H1 (cell line): ENCODE results near the gene HES1. TPM values are rescaled to one million over a fixed set of nuclear protein-coding genes. Genes with fewer than 3 reads are reported as not detected.

Experiments used
- CTCF ChIA-PET: fragments of 300-600 bp; sonication (Branson Sonifier 250); formaldehyde crosslinking; loops from one replicate; lab custom pipeline; 2021; ENCODE audit not compliant: partially characterized antibody; lab: Charles Lee
- POLR2A ChIA-PET: fragments of 300-600 bp; sonication (Branson Sonifier 250); formaldehyde crosslinking; loops from one replicate; lab custom pipeline; 2021; ENCODE audit warnings: inconsistent platforms; ENCODE audit not compliant: partially characterized antibody; lab: Charles Lee
- DNase-seq, 2 experiments: peaks; one replicate each; pipeline versions ENCODE4 v3.0.0 to v3.0.0-alpha.2; 2010 to 2022; ENCODE audit warnings: low spot score in 2 of 2, low read depth in 1 of 2, mixed read lengths in 1 of 2
- FAIRE-seq: peaks from 2 replicates; lab custom pipeline; 2011; peaks lifted over from hg19 to GRCh38; lab: Jason Lieb, UNC
- H2AFZ ChIP-seq: 2 replicates; pipeline ENCODE4 v1.8.1; 2012; ENCODE audit warnings: low read length, inconsistent platforms
- H2AK5ac ChIP-seq: 2 replicates; pipeline ENCODE4 v1.6.1; 2013; ENCODE audit warnings: low read depth, low read length
- H2BK120ac ChIP-seq: replicated peaks from 2 replicates; pipeline ENCODE3; 2013; ENCODE audit warnings: low read depth, low read length, inconsistent platforms
- H2BK12ac ChIP-seq: 2 replicates; pipeline ENCODE4 v1.6.1; 2013; ENCODE audit warnings: low read depth, low read length
- H2BK15ac ChIP-seq: 2 replicates; pipeline ENCODE4 v1.6.1; 2013; ENCODE audit warnings: low read length
- H2BK20ac ChIP-seq: 2 replicates; pipeline ENCODE4 v1.6.1; 2013; ENCODE audit warnings: low read length
- H2BK5ac ChIP-seq: 2 replicates; pipeline ENCODE4 v1.6.1; 2013; ENCODE audit warnings: low read depth, low read length
- H3K14ac ChIP-seq: 2 replicates; pipeline ENCODE4 v1.6.1; 2013; ENCODE audit warnings: inconsistent platforms; ENCODE audit not compliant: insufficient read length
- H3K18ac ChIP-seq: 2 replicates; pipeline ENCODE4 v1.6.1; 2013; ENCODE audit warnings: low read length; ENCODE audit errors: extremely low read depth
- H3K23ac ChIP-seq: 2 replicates; pipeline ENCODE4 v1.6.1; 2013; ENCODE audit warnings: inconsistent platforms; ENCODE audit not compliant: insufficient read length
- H3K23me2 ChIP-seq: 2 replicates; pipeline ENCODE4 v1.6.1; 2013; ENCODE audit warnings: low read depth, low read length
- H3K27ac ChIP-seq: 2 replicates; pipeline ENCODE4 v1.6.1; 2011; ENCODE audit warnings: low read depth, low read length, inconsistent platforms
- H3K27me3 ChIP-seq, 4 experiments: replicated peaks in 1 of 4; 1 replicate in 1 of 4; 2 replicates in 3 of 4; pipeline versions ENCODE4 v1.6.1 to v1.8.1; 2011 to 2013; ENCODE audit warnings: low read length in 3 of 4, mild to moderate bottlenecking in 3 of 4, inconsistent platforms in 2 of 4, mixed read lengths in 2 of 4, moderate library complexity in 1 of 4; ENCODE audit not compliant: control insufficient read depth in 3 of 4, insufficient read depth in 3 of 4; ENCODE audit errors: extremely low read depth in 1 of 4
- H3K36me3 ChIP-seq, 4 experiments: 2 replicates each; pipeline versions ENCODE4 v1.6.1 to v1.8.1; 2011 to 2013; ENCODE audit warnings: mild to moderate bottlenecking in 4 of 4, low read length in 3 of 4, moderate library complexity in 2 of 4, control low read depth in 1 of 4, inconsistent platforms in 1 of 4; ENCODE audit not compliant: insufficient read depth in 4 of 4, control insufficient read depth in 2 of 4
- H3K4ac ChIP-seq: replicated peaks from 2 replicates; pipeline ENCODE3; 2013; ENCODE audit warnings: low read length, low read depth, mixed read lengths, inconsistent platforms; ENCODE audit not compliant: insufficient read length
- H3K4me1 ChIP-seq, 4 experiments: replicated peaks in 1 of 4; 1 replicate in 1 of 4; 2 replicates in 3 of 4; pipeline versions ENCODE4 v1.6.1 to v1.8.1; 2011 to 2013; ENCODE audit warnings: low read length in 3 of 4, inconsistent platforms in 2 of 4, mixed read lengths in 1 of 4; ENCODE audit not compliant: insufficient read depth in 4 of 4, control insufficient read depth in 3 of 4
- H3K4me2 ChIP-seq, 2 experiments: 2 replicates each; pipeline versions ENCODE4 v1.6.1 to v1.8.1; 2011 to 2013; ENCODE audit warnings: low read depth in 2 of 2, low read length in 2 of 2, control low read depth in 1 of 2, inconsistent platforms in 1 of 2, mild to moderate bottlenecking in 1 of 2; ENCODE audit not compliant: insufficient read depth in 1 of 2
- H3K4me3 ChIP-seq, 4 experiments: fragments of 200-600, 300-600 bp in 1 of 4; sonication (generic), shearing (Covaris generic), sonication (Bioruptor Twin) in 1 of 4; 2 replicates each; pipeline versions ENCODE4 v1.5.1 to v1.8.1; 2011 to 2016; ENCODE audit warnings: low read length in 4 of 4, low read depth in 3 of 4, control low read depth in 2 of 4, inconsistent platforms in 2 of 4, mild to moderate bottlenecking in 2 of 4, mixed read lengths in 1 of 4, moderate library complexity in 1 of 4; ENCODE audit not compliant: insufficient read depth in 2 of 4; ENCODE audit errors: extremely low read depth in 1 of 4
- H3K56ac ChIP-seq: replicated peaks from 2 replicates; pipeline ENCODE3; 2013; ENCODE audit warnings: low read depth, mild to moderate bottlenecking, mixed read lengths, low read length, inconsistent platforms; ENCODE audit not compliant: insufficient read length
- H3K79me1 ChIP-seq: 2 replicates; pipeline ENCODE4 v1.6.1; 2013; ENCODE audit warnings: low read depth, low read length, control low read depth
- H3K79me2 ChIP-seq, 2 experiments: 2 replicates each; pipeline versions ENCODE4 v1.6.1 to v1.8.1; 2012 to 2013; ENCODE audit warnings: low read length in 2 of 2, mild to moderate bottlenecking in 2 of 2, inconsistent platforms in 1 of 2; ENCODE audit not compliant: insufficient read depth in 2 of 2, control insufficient read depth in 1 of 2
- H3K9ac ChIP-seq, 4 experiments: replicated peaks in 1 of 4; 1 replicate in 1 of 4; 2 replicates in 3 of 4; pipeline versions ENCODE4 v1.6.1 to v1.8.1; 2011 to 2013; ENCODE audit warnings: low read depth in 3 of 4, low read length in 3 of 4, control low read depth in 2 of 4, mild to moderate bottlenecking in 2 of 4, moderate library complexity in 2 of 4, inconsistent platforms in 1 of 4; ENCODE audit errors: extremely low read depth in 1 of 4
- H3K9me3 ChIP-seq, 2 experiments: 2 replicates each; pipeline versions ENCODE4 v1.6.1 to v1.8.1; 2012 to 2013; ENCODE audit warnings: mild to moderate bottlenecking in 2 of 2, moderate library complexity in 2 of 2, control low read depth in 1 of 2, inconsistent platforms in 1 of 2, low read depth in 1 of 2, low read length in 1 of 2, mixed read lengths in 1 of 2; ENCODE audit not compliant: insufficient read depth in 2 of 2
- H4K20me1 ChIP-seq, 2 experiments: replicated peaks in 1 of 2; 2 replicates each; pipeline versions ENCODE3 to v1.8.1; 2011 to 2013; ENCODE audit warnings: inconsistent platforms in 2 of 2, low read length in 2 of 2, mild to moderate bottlenecking in 1 of 2; ENCODE audit not compliant: insufficient read depth in 2 of 2, control insufficient read depth in 1 of 2
- H4K5ac ChIP-seq: 2 replicates; pipeline ENCODE4 v1.6.1; 2013; ENCODE audit warnings: low read length, low read depth, mixed read lengths, inconsistent platforms; ENCODE audit not compliant: insufficient read length
- H4K8ac ChIP-seq: 2 replicates; pipeline ENCODE4 v1.8.0; 2013; ENCODE audit warnings: mild to moderate bottlenecking, moderate library complexity, low read length, inconsistent platforms; ENCODE audit not compliant: insufficient read depth; ENCODE audit errors: extremely low read depth
- H4K91ac ChIP-seq: replicated peaks from 2 replicates; pipeline ENCODE3; 2013; ENCODE audit warnings: low read length, mixed read lengths, inconsistent platforms; ENCODE audit not compliant: insufficient read length
- RAD21 ChIP-seq, 2 experiments: IDR thresholded peaks in 1 of 2; conservative IDR thresholded peaks in 1 of 2; 2 replicates each; pipeline ENCODE4 v1.6.1; 2011; ENCODE audit warnings: low read depth in 2 of 2, low read length in 2 of 2, improper control_type of control experiment in 1 of 2, inconsistent platforms in 1 of 2, mild to moderate bottlenecking in 1 of 2, moderate library complexity in 1 of 2
- RXRA ChIP-seq: IDR thresholded peaks from 2 replicates; pipeline ENCODE4 v1.6.1; 2011; ENCODE audit warnings: low read depth, mild to moderate bottlenecking, low read length, moderate library complexity; ENCODE audit not compliant: insufficient read depth
- SP2 ChIP-seq: IDR thresholded peaks from 2 replicates; pipeline ENCODE4 v1.6.1; 2012; ENCODE audit warnings: mild to moderate bottlenecking, low read length, inconsistent platforms
- YY1 ChIP-seq: IDR thresholded peaks from 2 replicates; pipeline ENCODE4 v1.6.1; 2011; ENCODE audit warnings: low read depth, mild to moderate bottlenecking, low read length
- WGBS, 2 experiments: shearing (Covaris generic) in 1 of 2; methylation state at CpG; one replicate each; pipeline versions ENCODE4 v1.1.6 to v1.1.7; 2013 to 2015; ENCODE audit warnings: low lambda C conversion rate in 2 of 2, mixed read lengths in 2 of 2, inconsistent platforms in 1 of 2, low coverage in 1 of 2, missing lambda C conversion rate in 1 of 2; ENCODE audit not compliant: insufficient replicate concordance in 2 of 2, insufficient coverage in 1 of 2, insufficient read length in 1 of 2; ENCODE audit errors: extremely low coverage in 1 of 2, missing lambda C conversion rate in 1 of 2; 5-methylcytosine and 5-hydroxymethylcytosine counted together
- polyA plus RNA-seq, 7 experiments: library from polyadenylated mRNA; depleted of rRNA in 3 of 7; stranded (reverse) in 5 of 7; unstranded in 2 of 7; fragments of >200 nt in 5 of 7; fragments of 200-250 nt in 2 of 7; gene quantifications; 1 replicate in 5 of 7; 2 replicates in 1 of 7; 4 replicates in 1 of 7; pipeline versions ENCODE4 v1.2.1 to v1.2.3, GENCODE V29; 2011 to 2013; ENCODE audit warnings: missing spikeins in 2 of 7, mixed read lengths in 2 of 7
- total RNA-seq: library from RNA; stranded (reverse); fragmentation: NEBNext Ultra II Directional; extraction: Animal tissue kit (Norgen Biotek cat#: 25700); gene quantifications from 2 replicates; pipeline ENCODE4 v1.2.1, GENCODE V29; 2021

HES1 gene
- total and polyA plus RNA-seq, 2 of the 8 experiments (the other 6 are each of a cell fraction or from before 2014, with no cell fraction given): 7.9 to 12.9 TPM

DNA sequence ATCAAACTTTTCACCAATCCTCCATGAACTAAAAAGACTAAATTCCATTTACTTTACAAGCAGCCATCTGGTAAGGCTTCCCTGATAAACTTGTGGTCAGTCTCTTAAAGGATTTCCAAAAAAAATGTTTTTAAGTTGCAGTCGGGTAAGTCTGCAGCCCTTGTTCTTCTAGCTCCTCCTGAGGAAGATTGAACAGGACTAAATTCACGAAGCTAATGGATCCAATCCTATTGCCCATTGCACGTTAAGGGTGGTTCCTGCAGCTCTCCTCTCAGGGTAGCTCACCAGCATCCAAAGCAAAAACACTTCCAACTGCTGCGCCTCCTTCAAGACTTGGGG is 2.8 kb downstream of the HES1 start:
- Histone ChIP-seq H2BK12ac (peak overlapping the region; percentile 75), H3K27me3 (peaks cover 0 to 14% (median 7%) of the 10 kb centered on the region in 4 experiments; a peak in 3 of 7 replicates), H2BK5ac (peak overlapping the region; percentile 28; the same call in 1 of the 2 replicates), H3K4me2 (peak overlapping the region; percentile 51 to 86), H3K27ac (no peak overlapping the region), H4K8ac (no peak overlapping the region), H3K9me3 (no peaks in the 10 kb centered on the region), H3K4ac (no peak overlapping the region), H3K23ac (no peak overlapping the region), H3K18ac (peak overlapping the region; percentile 68), H3K4me3 (peak overlapping the region in 2 of 4 experiments; percentile 5 to 73; a peak in 3 of 8 replicates), H3K23me2 (peaks cover 12% of the 10 kb centered on the region; the same call in 1 of the 2 replicates), H3K9ac (no peak overlapping the region), H3K36me3 (peaks cover 0 to 7% (median 2%) of the 10 kb centered on the region in 4 experiments; a peak in 2 of 8 replicates), H3K79me1 (no peaks in the 10 kb centered on the region), H2AFZ (no peak overlapping the region), H2BK20ac (0 out of 2 replicates have a peak overlapping the region, but pooled peaks have one; percentile 50), H4K20me1 (peaks cover 0 to 7% of the 10 kb centered on the region in 2 experiments), H4K5ac (no peak overlapping the region), H4K91ac (no peak overlapping the region), H3K79me2 (peaks cover 0 to 15% of the 10 kb centered on the region in 2 experiments; a peak in 2 of 4 replicates), H3K4me1 (peaks cover 12 to 34% (median 20%) of the 10 kb centered on the region in 4 experiments), H2BK120ac (peak overlapping the region; percentile 62), H2BK15ac (no peak overlapping the region), H3K14ac (no peak overlapping the region), H2AK5ac (no peak overlapping the region), H3K56ac (no peak overlapping the region)
- 21% methylated on average over 4 of the region's 4 CpGs; no CpG with 5 or more reads in 1 of the 2 experiments for WGBS, 2 experiments
- DNase-seq (no peak), FAIRE-seq (no peak)
- CTCF ChIA-PET: interaction anchor here (0.8 to 5.0 kb wide), 25 partner anchors 21 to 360 kb away, joined by 3 to 23 read pairs (median 4); no protein-coding TSS in a partner anchor
- POLR2A ChIA-PET: interaction anchor here (0.9 to 4.1 kb wide), 7 partner anchors 9 to 358 kb away, joined by 3 to 19 read pairs (median 6); no protein-coding TSS in a partner anchor
- no peak for TF ChIP-seq RAD21 (IDR thresholded peaks at IDR 0.05 in 1 of 2, conservative IDR thresholded peaks at IDR 0.05 in 1 of 2; ENCODE audit: low read depth in 2 of 2, low read length in 2 of 2)
- TF ChIP-seq SP2: no peak
- TF ChIP-seq RXRA: no peak
- TF ChIP-seq YY1: no peak
